AG10803 (cell line): ENCODE data around the gene NTRK1.

Experiments used
- DNase-seq: peaks from one replicate; pipeline ENCODE4 v3.0.0; 2010; ENCODE audit warnings: low read depth
- H3K4me3 ChIP-seq: 2 replicates; pipeline ENCODE4 v1.5.1; 2011; ENCODE audit warnings: mild to moderate bottlenecking, low read length, control low read depth
- CTCF ChIP-seq: conservative IDR thresholded peaks from 2 replicates; pipeline ENCODE4 v1.5.1; 2011; ENCODE audit warnings: mild to moderate bottlenecking, low read length, control low read depth, inconsistent platforms

NTRK1 gene

GRCh38 chr1:156836892-156837291, 23.8 kb upstream of the NTRK1 start:
- no peak overlapping the region for H3K4me3 ChIP-seq
- no peak for TF ChIP-seq CTCF
- DNase-seq, result no peak

- DNase-seq, result no peak
- no peak overlapping the region for H3K4me3 ChIP-seq
- peak; percentile 86 for TF ChIP-seq CTCF
These were observed 21.7 kb upstream of the NTRK1 start for GRCh38 chr1:156838972-156839371.

GRCh38 chr1:156839426-156840109, 21.1 kb upstream of the NTRK1 start:
- DNase-seq, result no peak
- H3K4me3 ChIP-seq, result no peak overlapping the region
- TF ChIP-seq CTCF, result no peak

- no peak overlapping the region for H3K4me3 ChIP-seq
- no peak for DNase-seq
- TF ChIP-seq CTCF, result no peak
These were observed 20.3 kb upstream of the NTRK1 start for GRCh38 chr1:156840186-156840897.

- H3K4me3 ChIP-seq, result no peak overlapping the region
- no peak for DNase-seq
- TF ChIP-seq CTCF, result no peak
These were observed 19.8 kb upstream of the NTRK1 start for GRCh38 chr1:156840898-156841279.

- no peak for TF ChIP-seq CTCF
- no peak for DNase-seq
These were observed 19.3 kb upstream of the NTRK1 start for GRCh38 chr1:156841295-156841855.

More at GRCh38 chr1:156841295-156841855, 19.3 kb upstream of the NTRK1 start:
- H3K4me3 ChIP-seq, result no peak overlapping the region
